H9 (cell line): ENCODE data around the gene SHPK. TPM values are rescaled to one million over a fixed set of nuclear protein-coding genes. Genes with fewer than 3 reads are reported as not detected.

Source experiments
- DNase-seq: peaks from one replicate; pipeline ENCODE4 v3.0.0-alpha.2; 2017
- H2AFZ ChIP-seq: one replicate; pipeline ENCODE4 v1.6.1; 2013; ENCODE audit warnings: mild to moderate bottlenecking, low read length, control low read depth, moderate library complexity
- H2AK5ac ChIP-seq: 2 replicates; pipeline ENCODE4 v1.6.1; 2013; ENCODE audit warnings: low read length, control low read depth, mixed read lengths; ENCODE audit not compliant: insufficient read length
- H2BK120ac ChIP-seq: one replicate; pipeline ENCODE4 v1.6.1; 2013; ENCODE audit warnings: low read depth, mild to moderate bottlenecking, low read length, control low read depth, inconsistent platforms; ENCODE audit not compliant: poor library complexity, severe bottlenecking
- H2BK12ac ChIP-seq: 2 replicates; pipeline ENCODE4 v1.6.1; 2013; ENCODE audit warnings: low read length, control low read depth, mixed read lengths, low read depth; ENCODE audit not compliant: insufficient read length
- H2BK15ac ChIP-seq: 2 replicates; pipeline ENCODE4 v1.6.1; 2013; ENCODE audit warnings: low read depth, low read length, control low read depth
- H2BK20ac ChIP-seq: one replicate; pipeline ENCODE4 v1.6.1; 2013; ENCODE audit warnings: low read depth, mild to moderate bottlenecking, low read length, control low read depth, inconsistent platforms; ENCODE audit not compliant: poor library complexity, severe bottlenecking
- H2BK5ac ChIP-seq: 2 replicates; pipeline ENCODE4 v1.6.1; 2013; ENCODE audit warnings: low read length, control low read depth, mixed read lengths; ENCODE audit not compliant: insufficient read length
- H3K14ac ChIP-seq: 2 replicates; pipeline ENCODE4 v1.6.1; 2013; ENCODE audit warnings: low read length, control low read depth; ENCODE audit not compliant: insufficient read depth
- H3K18ac ChIP-seq: 2 replicates; pipeline ENCODE4 v1.6.1; 2013; ENCODE audit warnings: low read depth, mild to moderate bottlenecking, mixed read lengths, low read length, control low read depth; ENCODE audit not compliant: insufficient read length
- H3K23ac ChIP-seq: 2 replicates; pipeline ENCODE4 v1.6.1; 2013; ENCODE audit warnings: low read length, control low read depth, mixed read lengths, low read depth; ENCODE audit not compliant: insufficient read length
- H3K23me2 ChIP-seq: 2 replicates; pipeline ENCODE4 v1.6.1; 2013; ENCODE audit warnings: low read depth, mild to moderate bottlenecking, mixed read lengths, low read length, control low read depth; ENCODE audit not compliant: insufficient read length, poor library complexity, severe bottlenecking
- H3K27ac ChIP-seq: 2 replicates; pipeline ENCODE4 v1.5.1; 2013; ENCODE audit warnings: low read length, control low read depth, mixed read lengths, low read depth; ENCODE audit not compliant: insufficient read length
- H3K27me3 ChIP-seq: 2 replicates; pipeline ENCODE4 v1.6.1; 2013; ENCODE audit warnings: low read length, control low read depth, inconsistent platforms; ENCODE audit not compliant: insufficient read depth
- H3K4ac ChIP-seq: 2 replicates; pipeline ENCODE4 v1.6.1; 2013; ENCODE audit warnings: low read depth, mild to moderate bottlenecking, control low read depth, inconsistent platforms, low read length, moderate library complexity
- H3K4me1 ChIP-seq: 2 replicates; pipeline ENCODE4 v1.6.1; 2013; ENCODE audit warnings: low read length, control low read depth, inconsistent platforms; ENCODE audit not compliant: insufficient read depth
- H3K4me2 ChIP-seq: 2 replicates; pipeline ENCODE4 v1.6.1; 2013; ENCODE audit warnings: low read length, control low read depth, mixed read lengths; ENCODE audit not compliant: insufficient read length, insufficient read depth
- H3K56ac ChIP-seq: 2 replicates; pipeline ENCODE4 v1.6.1; 2013; ENCODE audit warnings: low read depth, mild to moderate bottlenecking, mixed read lengths, low read length, control low read depth; ENCODE audit not compliant: insufficient read length
- H3K79me1 ChIP-seq: 2 replicates; pipeline ENCODE4 v1.6.1; 2013; ENCODE audit warnings: low read depth, mild to moderate bottlenecking, moderate library complexity, low read length, control low read depth, inconsistent platforms; ENCODE audit not compliant: insufficient read depth, poor library complexity, severe bottlenecking
- H3K79me2 ChIP-seq: 2 replicates; pipeline ENCODE4 v1.6.1; 2013; ENCODE audit warnings: low read length, control low read depth, inconsistent platforms; ENCODE audit not compliant: insufficient read depth
- H3K9ac ChIP-seq: 2 replicates; pipeline ENCODE4 v1.6.1; 2013; ENCODE audit warnings: low read length, control low read depth, mixed read lengths; ENCODE audit not compliant: insufficient read length; ENCODE audit errors: extremely low read depth
- H3K9me3 ChIP-seq: one replicate; pipeline ENCODE4 v1.6.1; 2013; ENCODE audit warnings: low read depth, low read length, inconsistent platforms; ENCODE audit not compliant: control insufficient read depth
- H3T11ph ChIP-seq: one replicate; pipeline ENCODE4 v1.6.1; 2013; ENCODE audit warnings: mild to moderate bottlenecking, low read length, control low read depth, inconsistent platforms
- H4K20me1 ChIP-seq: one replicate; pipeline ENCODE4 v1.6.1; 2013; ENCODE audit not compliant: control insufficient read depth, insufficient read length, insufficient read depth
- H4K5ac ChIP-seq: 2 replicates; pipeline ENCODE4 v1.6.1; 2013; ENCODE audit warnings: low read depth, mild to moderate bottlenecking, mixed read lengths, low read length, control low read depth; ENCODE audit not compliant: insufficient read length
- H4K8ac ChIP-seq: replicated peaks from 2 replicates; pipeline ENCODE4 v1.6.1; 2013; ENCODE audit warnings: low read length, control low read depth, mixed read lengths, low read depth; ENCODE audit not compliant: insufficient read length
- H4K91ac ChIP-seq: 2 replicates; pipeline ENCODE4 v1.6.1; 2013; ENCODE audit warnings: low read depth, mild to moderate bottlenecking, moderate library complexity, mixed read lengths, low read length, control low read depth; ENCODE audit not compliant: insufficient read length
- H3K27ac Mint-ChIP-seq, 3 experiments: 2 replicates in 2 of 3; 3 replicates in 1 of 3; pipeline ENCODE4 v1.8.0; 2020 to 2021; ENCODE audit warnings: mixed read lengths in 3 of 3, mild to moderate bottlenecking in 1 of 3, moderate library complexity in 1 of 3
- H3K27me3 Mint-ChIP-seq: 2 replicates; pipeline ENCODE4 v1.8.0; 2021; ENCODE audit warnings: low read depth, mild to moderate bottlenecking, moderate library complexity, mixed read lengths
- H3K36me3 Mint-ChIP-seq, 3 experiments: 2 replicates in 2 of 3; 3 replicates in 1 of 3; pipeline ENCODE4 v1.8.0; 2020 to 2021; ENCODE audit warnings: low read depth in 3 of 3, mixed read lengths in 3 of 3; ENCODE audit not compliant: insufficient read depth in 1 of 3
- H3K4me1 Mint-ChIP-seq, 2 experiments: 2 replicates each; pipeline ENCODE4 v1.8.0; 2020; ENCODE audit warnings: mixed read lengths in 2 of 2
- H3K4me3 Mint-ChIP-seq, 2 experiments: 2 replicates in 1 of 2; 3 replicates in 1 of 2; pipeline ENCODE4 v1.8.0; 2020 to 2021; ENCODE audit warnings: mild to moderate bottlenecking in 2 of 2, mixed read lengths in 2 of 2, moderate library complexity in 1 of 2
- H3K9me3 Mint-ChIP-seq, 2 experiments: 2 replicates in 1 of 2; 3 replicates in 1 of 2; pipeline ENCODE4 v1.8.0; 2020; ENCODE audit warnings: mild to moderate bottlenecking in 2 of 2, mixed read lengths in 2 of 2, moderate library complexity in 1 of 2
- whole genome bisulfite sequencing: extraction: QIAGEN DNeasy Blood & Tissue Kit; methylation state at CpG from one replicate; pipeline ENCODE4 v1.1.7; 2013; ENCODE audit warnings: missing lambda C conversion rate, low lambda C conversion rate, mixed read lengths; ENCODE audit not compliant: insufficient read length; ENCODE audit errors: extremely low coverage; 5-methylcytosine and 5-hydroxymethylcytosine counted together
- total RNA-seq: library from RNA; stranded (reverse); gene quantifications from 2 replicates; pipeline ENCODE4 v1.2.1, GENCODE V29; 2021
- TF ChIP-seq, protein P1 (sequence below): fragments of 200-600 bp; sonication (generic); conservative IDR thresholded peaks from 3 replicates; pipeline ENCODE4 v1.8.0; 2021; ENCODE audit warnings: antibody characterized with exemption, mild to moderate bottlenecking

SHPK gene
- total RNA-seq, 1 experiment from 2014 or later, result 27.0 TPM

DNA sequence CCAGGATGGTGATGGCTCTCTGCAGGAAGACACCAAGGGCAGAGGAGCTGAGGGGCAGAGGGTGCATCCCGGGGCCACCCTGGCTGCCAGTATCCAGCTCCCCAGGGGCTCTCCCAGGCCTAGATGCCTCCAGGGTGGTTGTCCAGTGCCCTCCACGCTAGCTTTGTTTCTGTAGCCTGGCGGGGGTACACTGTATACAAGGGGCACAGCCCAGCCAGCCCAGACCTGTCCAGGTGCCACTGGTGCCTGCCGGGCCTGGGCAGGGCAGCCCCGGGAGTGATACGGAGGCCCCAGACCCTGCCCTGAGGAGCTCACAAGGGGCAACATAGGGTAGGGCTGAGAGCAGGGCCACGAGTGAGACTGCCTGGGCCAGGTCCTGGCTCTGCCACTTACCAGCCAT is 63.8 kb downstream of the SHPK start:
- TF ChIP-seq, protein P1, sequence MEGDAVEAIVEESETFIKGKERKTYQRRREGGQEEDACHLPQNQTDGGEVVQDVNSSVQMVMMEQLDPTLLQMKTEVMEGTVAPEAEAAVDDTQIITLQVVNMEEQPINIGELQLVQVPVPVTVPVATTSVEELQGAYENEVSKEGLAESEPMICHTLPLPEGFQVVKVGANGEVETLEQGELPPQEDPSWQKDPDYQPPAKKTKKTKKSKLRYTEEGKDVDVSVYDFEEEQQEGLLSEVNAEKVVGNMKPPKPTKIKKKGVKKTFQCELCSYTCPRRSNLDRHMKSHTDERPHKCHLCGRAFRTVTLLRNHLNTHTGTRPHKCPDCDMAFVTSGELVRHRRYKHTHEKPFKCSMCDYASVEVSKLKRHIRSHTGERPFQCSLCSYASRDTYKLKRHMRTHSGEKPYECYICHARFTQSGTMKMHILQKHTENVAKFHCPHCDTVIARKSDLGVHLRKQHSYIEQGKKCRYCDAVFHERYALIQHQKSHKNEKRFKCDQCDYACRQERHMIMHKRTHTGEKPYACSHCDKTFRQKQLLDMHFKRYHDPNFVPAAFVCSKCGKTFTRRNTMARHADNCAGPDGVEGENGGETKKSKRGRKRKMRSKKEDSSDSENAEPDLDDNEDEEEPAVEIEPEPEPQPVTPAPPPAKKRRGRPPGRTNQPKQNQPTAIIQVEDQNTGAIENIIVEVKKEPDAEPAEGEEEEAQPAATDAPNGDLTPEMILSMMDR, result no peak
- Histone ChIP-seq H3K27me3 (no peaks in the 10 kb centered on the region), H3K79me2 (no peaks in the 10 kb centered on the region), H3K14ac (no peak overlapping the region), H4K20me1 (no peaks in the 10 kb centered on the region), H2BK120ac (no peak overlapping the region), H2BK12ac (no peak overlapping the region), H2BK20ac (no peak overlapping the region), H3K79me1 (no peaks in the 10 kb centered on the region), H3K4me1 (no peaks in the 10 kb centered on the region), H3K56ac (no peak overlapping the region), H4K8ac (no peak overlapping the region), H3K18ac (no peak overlapping the region), H3K27ac (no peak overlapping the region), H4K91ac (no peak overlapping the region), H2AK5ac (no peak overlapping the region), H3K23ac (no peak overlapping the region), H2BK15ac (no peak overlapping the region), H3K4ac (no peak overlapping the region), H3K4me2 (no peak overlapping the region), H3K9me3 (no peaks in the 10 kb centered on the region), H2BK5ac (no peak overlapping the region), H3T11ph (no peak overlapping the region), H3K23me2 (no peaks in the 10 kb centered on the region), H3K9ac (no peak overlapping the region), H4K5ac (no peak overlapping the region), H2AFZ (no peak overlapping the region)
- Mint-ChIP-seq H3K36me3 (peaks cover 7 to 34% (median 17%) of the 10 kb centered on the region in 3 experiments; a peak in 6 of 7 replicates), H3K4me1 (no peaks in the 10 kb centered on the region), H3K27me3 (no peaks in the 10 kb centered on the region), H3K4me3 (no peak overlapping the region), H3K9me3 (no peaks in the 10 kb centered on the region; a peak in 1 of 5 replicates), H3K27ac (no peak overlapping the region)
- no CpG with 5 or more reads among the region's 7 CpGs for WGBS
- DNase-seq, result no peak
